Aorta (tissue), 5 donors: Measurements from ENCODE around the gene LMTK2. TPM values are rescaled to one million over a fixed set of nuclear protein-coding genes. Genes with fewer than 3 reads are reported as not detected.
"Not testable (repeated sequence)": the region's sequence is repeated elsewhere in the genome, so short reads cannot be mapped to it uniquely, and the experiment has no call there.

Experiments used
- ATAC-seq: fragments of 200-7000 bp; cut with Tn5 transposase; one replicate; pipeline ENCODE4 v1.9.1; 2022; ENCODE audit warnings: moderate library complexity; ENCODE audit not compliant: low FRiP score
- DNase-seq, 2 donors: peaks; one replicate each; pipeline ENCODE4 v3.0.0-alpha.2; 2020
- H3K27ac ChIP-seq, 2 donors: one replicate each; pipeline ENCODE4 v1.5.1; 2013; ENCODE audit warnings: low read length in 2 of 2, mild to moderate bottlenecking in 2 of 2, moderate library complexity in 2 of 2, control low read depth in 1 of 2, inconsistent platforms in 1 of 2, low read depth in 1 of 2
- H3K27me3 ChIP-seq, 2 donors: one replicate each; pipeline ENCODE4 v1.6.1; 2013; ENCODE audit warnings: control low read depth in 1 of 2, low read length in 1 of 2, mild to moderate bottlenecking in 1 of 2, moderate library complexity in 1 of 2; ENCODE audit not compliant: insufficient read depth in 2 of 2, control insufficient read depth in 1 of 2
- H3K36me3 ChIP-seq, 2 donors: one replicate each; pipeline ENCODE4 v1.6.1; 2013; ENCODE audit warnings: control low read depth in 1 of 2, low read length in 1 of 2, mild to moderate bottlenecking in 1 of 2; ENCODE audit not compliant: insufficient read depth in 2 of 2, control insufficient read depth in 1 of 2
- H3K4me1 ChIP-seq, 2 donors: one replicate each; pipeline ENCODE4 v1.6.1; 2013; ENCODE audit warnings: low read length in 2 of 2, control low read depth in 1 of 2, mild to moderate bottlenecking in 1 of 2, moderate library complexity in 1 of 2; ENCODE audit not compliant: insufficient read depth in 2 of 2, control insufficient read depth in 1 of 2
- H3K4me3 ChIP-seq, 2 donors: one replicate each; pipeline ENCODE4 v1.5.1; 2013; ENCODE audit warnings: low read length in 2 of 2, control low read depth in 1 of 2, mild to moderate bottlenecking in 1 of 2
- H3K9me3 ChIP-seq: one replicate; pipeline ENCODE4 v1.6.1; 2013; ENCODE audit warnings: mild to moderate bottlenecking, low read length; ENCODE audit not compliant: control insufficient read depth
- WGBS, 2 donors: extraction: QIAGEN DNeasy Blood & Tissue Kit; methylation state at CpG; one replicate each; pipeline ENCODE4 v1.1.7; 2013; 5-methylcytosine and 5-hydroxymethylcytosine counted together
- intact Hi-C, 2 donors: fragments of 100-400 bp; cut with DNase I; formaldehyde crosslinking; loops; one replicate each; pipeline versions ENCODE4 v1.14.2 to v1.15.0; 2022
- polyA plus RNA-seq, 2 donors: library from polyadenylated mRNA; stranded (reverse); fragments of 200-250 nt; gene quantifications; one replicate each; pipeline ENCODE4 v1.2.3, GENCODE V29; 2013
- total RNA-seq, 2 donors: library from RNA; stranded (reverse); fragmentation: NEBNext Ultra II Directional; extraction: Animal tissue kit (Norgen Biotek cat#: 25700); gene quantifications; one replicate each; pipeline ENCODE4 v1.2.1, GENCODE V29; 2021
- donor health status: healthy with polysubstance abuse.
- donor health status: Bipolar disorder and iron deficiency.
- donor health status: DM: no; HTN: no; CAD: no.
- donor health status: DM: no; HTN: no; CAD: no.
- donor health status: DM: yes; HTN: yes; CAD: no.

The LMTK2 gene
- total and polyA plus RNA-seq, 4 donors: 1.5 to 16.6 (median 8.6) TPM

GRCh38 chr7:98115746-98116525 is 9.3 kb downstream of the LMTK2 start:
- Histone ChIP-seq H3K9me3 (no peaks in the 10 kb centered on the region), H3K36me3 (no peaks in the 10 kb centered on the region), H3K4me3 (no peak overlapping the region), H3K4me1 (no peaks in the 10 kb centered on the region), H3K27ac (no peak overlapping the region), H3K27me3 (no peaks in the 10 kb centered on the region)
- DNase-seq (no peak), ATAC-seq (no peak)
- intact Hi-C loops: no loop called here
- WGBS, 2 donors: 92 to 96% methylated on average over 10 of the region's 10 CpGs

- H3K4me1 ChIP-seq: no peaks in the 10 kb centered on the region
- DNase-seq: no peak
- no peaks in the 10 kb centered on the region for H3K36me3 ChIP-seq
- WGBS, 2 donors: 69 to 75% methylated on average over 7 of the region's 7 CpGs
- no peak overlapping the region for H3K4me3 ChIP-seq
- no peak for ATAC-seq
- H3K27ac ChIP-seq: no peak overlapping the region
- H3K9me3 ChIP-seq: no peaks in the 10 kb centered on the region
- intact Hi-C loops: no loop called here
- H3K27me3 ChIP-seq: no peaks in the 10 kb centered on the region
These were observed 10.2 kb downstream of the LMTK2 start for GRCh38 chr7:98116656-98117461.

- no peaks in the 10 kb centered on the region for H3K36me3 ChIP-seq
- no peaks in the 10 kb centered on the region for H3K27me3 ChIP-seq
- DNase-seq: no peak
- no peaks in the 10 kb centered on the region for H3K4me1 ChIP-seq
- H3K27ac ChIP-seq: no peak overlapping the region
- no peaks in the 10 kb centered on the region for H3K9me3 ChIP-seq
- no peak for ATAC-seq
- intact Hi-C loops: no loop called here
- H3K4me3 ChIP-seq: no peak overlapping the region
- WGBS, 2 donors: 48 to 56% methylated on average over 10 of the region's 10 CpGs
These were observed 12.7 kb downstream of the LMTK2 start for GRCh38 chr7:98119256-98119918.

- 69 to 73% methylated on average over 4 of the region's 4 CpGs for WGBS, 2 donors
- Histone ChIP-seq H3K4me3 (no peak overlapping the region), H3K27ac (no peak overlapping the region), H3K4me1 (no peaks in the 10 kb centered on the region), H3K9me3 (no peaks in the 10 kb centered on the region), H3K27me3 (no peaks in the 10 kb centered on the region), H3K36me3 (no peaks in the 10 kb centered on the region)
- DNase-seq: no peak
- intact Hi-C loops: no loop called here
- ATAC-seq: no peak
These were observed 13.9 kb downstream of the LMTK2 start for GRCh38 chr7:98120559-98120958.

GRCh38 chr7:98121388-98121787 is 14.7 kb downstream of the LMTK2 start:
- 89 to 93% methylated on average over 7 of the region's 7 CpGs for WGBS, 2 donors
- H3K9me3 ChIP-seq, ATAC-seq, H3K27ac ChIP-seq, intact Hi-C loops, DNase-seq, H3K36me3 ChIP-seq, H3K4me1 ChIP-seq, H3K27me3 ChIP-seq, H3K4me3 ChIP-seq: not testable (repeated sequence)

- WGBS, 2 donors: 90% methylated on average over 4 of the region's 4 CpGs
- H3K36me3 ChIP-seq: no peaks in the 10 kb centered on the region
- H3K4me1 ChIP-seq: no peaks in the 10 kb centered on the region
- no peaks in the 10 kb centered on the region for H3K27me3 ChIP-seq
- H3K27ac ChIP-seq: no peak overlapping the region
- no peaks in the 10 kb centered on the region for H3K9me3 ChIP-seq
- ATAC-seq (no peak), DNase-seq (no peak)
- no peak overlapping the region for H3K4me3 ChIP-seq
- intact Hi-C loops: no loop called here
These were observed 16.7 kb downstream of the LMTK2 start for GRCh38 chr7:98123365-98123696.

GRCh38 chr7:98125759-98126158 is 19.1 kb downstream of the LMTK2 start:
- intact Hi-C loops: no loop called here
- Histone ChIP-seq H3K36me3 (no peaks in the 10 kb centered on the region), H3K4me3 (no peak overlapping the region), H3K27ac (no peak overlapping the region), H3K27me3 (no peaks in the 10 kb centered on the region), H3K4me1 (no peaks in the 10 kb centered on the region), H3K9me3 (no peaks in the 10 kb centered on the region)
- DNase-seq: no peak
- 89 to 92% methylated on average over 6 of the region's 6 CpGs for WGBS, 2 donors
- ATAC-seq: no peak

- Histone ChIP-seq H3K27me3 (no peaks in the 10 kb centered on the region), H3K36me3 (no peaks in the 10 kb centered on the region), H3K4me1 (no peaks in the 10 kb centered on the region), H3K4me3 (no peak overlapping the region), H3K27ac (no peak overlapping the region), H3K9me3 (no peaks in the 10 kb centered on the region)
- ATAC-seq: no peak
- intact Hi-C loops: no loop called here
- DNase-seq: no peak
- 88 to 92% methylated on average over 13 of the region's 13 CpGs for WGBS, 2 donors
These were observed 19.9 kb downstream of the LMTK2 start for GRCh38 chr7:98126311-98127142.
